Mesodermal cell (in vitro differentiated cells): ENCODE measurements around the gene POU1F1.

Experiments
- H3K27ac ChIP-seq: 2 replicates; pipeline ENCODE4 v1.7.0; 2013; ENCODE audit warnings: mild to moderate bottlenecking, low read depth, low read length, moderate library complexity; ENCODE audit not compliant: severe bottlenecking
- H3K36me3 ChIP-seq: 2 replicates; pipeline ENCODE4 v1.7.1; 2013; ENCODE audit warnings: mild to moderate bottlenecking, low read length, moderate library complexity; ENCODE audit not compliant: control insufficient read depth, insufficient read depth
- H3K4me1 ChIP-seq: one replicate; pipeline ENCODE4 v1.7.1; 2013; ENCODE audit warnings: mild to moderate bottlenecking, low read length; ENCODE audit not compliant: insufficient read depth, control insufficient read depth, poor library complexity, severe bottlenecking
- H3K4me3 ChIP-seq: 2 replicates; pipeline ENCODE4 v1.7.0; 2013; ENCODE audit warnings: low read length, control low read depth, mild to moderate bottlenecking; ENCODE audit not compliant: insufficient read depth, poor library complexity, severe bottlenecking; ENCODE audit errors: extremely low read depth
- H3K9me3 ChIP-seq: 2 replicates; pipeline ENCODE4 v1.7.1; 2013; ENCODE audit warnings: mild to moderate bottlenecking, low read length, moderate library complexity; ENCODE audit not compliant: control insufficient read depth
- WGBS, 2 experiments: methylation state at CpG; one replicate each; pipeline ENCODE4 v1.1.5; 2013; ENCODE audit warnings: missing lambda C conversion rate in 2 of 2; ENCODE audit not compliant: insufficient coverage in 2 of 2; 5-methylcytosine and 5-hydroxymethylcytosine counted together

The POU1F1 gene

DNA sequence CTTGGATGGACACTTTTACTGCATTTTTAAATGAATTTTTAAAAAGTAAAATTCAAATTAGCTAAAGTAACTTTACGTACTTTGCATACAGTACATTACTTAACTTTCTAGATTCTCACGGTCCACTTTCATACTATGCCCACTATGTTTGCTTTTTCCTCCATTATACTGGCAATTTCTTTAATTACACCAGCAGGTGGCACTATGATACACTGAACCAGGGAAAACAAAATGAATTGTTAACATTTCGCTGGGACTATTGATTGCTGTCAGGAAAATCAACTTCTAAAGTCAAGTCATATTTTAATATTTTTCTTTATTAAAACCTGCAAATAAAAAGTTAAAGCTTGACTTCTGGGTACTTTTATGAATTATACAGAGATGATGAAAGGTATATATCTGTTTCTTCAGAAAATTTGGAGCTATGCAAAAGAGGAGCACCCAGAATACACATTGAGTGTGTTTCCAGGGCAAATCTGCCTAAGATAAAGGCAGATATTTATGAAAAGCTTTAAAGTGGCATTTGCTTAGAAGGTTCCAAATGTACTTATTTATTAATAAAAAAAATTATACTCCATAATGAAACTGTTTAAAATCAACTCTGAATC lies 21.8 kb upstream of the POU1F1 start:
- H3K9me3 ChIP-seq, result no peaks in the 10 kb centered on the region
- H3K4me1 ChIP-seq, result no peaks in the 10 kb centered on the region
- H3K27ac ChIP-seq, result no peak overlapping the region
- 23 to 50% methylated on average over 1 to 2 of the region's 3 CpGs for WGBS, 2 experiments
- H3K4me3 ChIP-seq, result no peak overlapping the region
- H3K36me3 ChIP-seq, result no peaks in the 10 kb centered on the region

DNA sequence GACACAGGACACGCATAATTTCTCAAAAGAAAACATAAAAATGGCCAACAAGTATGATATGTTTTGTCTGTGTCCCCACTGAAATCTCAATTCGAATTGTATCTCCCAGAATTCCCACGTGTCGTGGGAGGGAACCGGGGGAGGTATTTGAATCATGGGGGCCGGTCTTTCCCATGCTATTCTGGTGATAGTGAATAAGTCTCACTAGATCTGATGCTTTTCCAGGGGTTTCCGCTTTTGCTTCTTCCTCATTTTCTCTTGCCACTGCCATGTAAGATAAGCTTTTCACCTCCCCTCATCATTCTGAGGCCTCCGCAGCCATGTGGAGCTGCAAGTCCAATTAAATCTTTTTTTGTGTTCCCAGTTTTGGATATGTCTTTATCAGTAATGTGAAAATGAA lies 12.1 kb upstream of the POU1F1 start:
- Histone ChIP-seq H3K9me3 (no peaks in the 10 kb centered on the region), H3K4me3 (no peak overlapping the region), H3K27ac (no peak overlapping the region), H3K4me1 (no peaks in the 10 kb centered on the region), H3K36me3 (no peaks in the 10 kb centered on the region)
- 93 to 100% methylated on average over 1 to 2 of the region's 8 CpGs for WGBS, 2 experiments

DNA sequence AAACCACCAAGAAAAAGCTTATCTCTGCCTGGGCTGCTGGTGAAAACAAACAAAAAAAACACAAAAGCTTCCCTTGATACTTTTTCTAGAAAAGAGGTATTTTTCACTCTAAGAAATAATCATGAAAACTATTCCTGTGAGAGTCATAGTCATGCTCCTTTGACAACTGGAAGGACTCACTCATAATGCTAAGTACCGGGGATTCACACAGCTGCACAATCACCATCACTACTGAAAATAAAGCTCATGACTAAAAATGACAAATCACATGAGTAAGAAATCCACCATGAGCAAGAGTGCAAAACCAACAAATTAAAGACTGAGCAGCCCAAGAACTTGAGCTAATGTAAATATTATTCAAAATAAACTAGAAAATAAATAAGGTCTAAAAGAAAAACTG lies 10.6 kb upstream of the POU1F1 start:
- Histone ChIP-seq H3K4me1 (no peaks in the 10 kb centered on the region), H3K36me3 (no peaks in the 10 kb centered on the region), H3K4me3 (no peak overlapping the region), H3K27ac (no peak overlapping the region), H3K9me3 (no peaks in the 10 kb centered on the region)
- WGBS, 2 experiments, result 100% methylated on average over 1 of the region's 1 CpG; no CpG with 5 or more reads in 1 of the 2 experiments

DNA sequence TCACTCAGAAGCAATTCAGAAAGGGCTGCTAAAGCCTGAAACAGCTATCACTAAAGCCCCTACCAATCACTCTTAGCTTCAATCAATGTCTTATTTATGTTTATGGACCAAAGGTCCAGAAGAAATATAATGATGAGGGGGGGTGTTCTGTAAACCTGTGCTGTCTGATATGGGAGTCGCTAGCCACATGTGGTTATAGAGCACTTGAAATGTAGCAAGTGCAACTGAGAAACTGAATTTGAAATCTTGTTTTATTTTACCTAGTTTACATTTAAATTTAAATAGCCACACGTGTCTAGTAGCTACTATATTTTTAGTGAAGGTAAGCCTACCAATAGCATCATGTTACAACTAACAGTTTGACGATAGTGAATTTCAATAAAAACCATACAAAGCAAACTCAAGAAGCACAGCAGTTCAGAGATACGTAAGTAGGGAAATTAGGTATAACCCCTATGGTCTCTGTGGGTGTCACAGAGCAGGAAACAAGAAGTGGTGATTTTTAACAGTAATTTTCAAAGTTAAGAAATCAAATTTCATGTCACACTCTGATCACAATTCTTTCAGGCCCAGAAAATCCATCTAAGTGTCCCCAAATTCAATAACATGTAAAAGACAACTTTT lies 3.6 kb downstream of the POU1F1 start:
- H3K36me3 ChIP-seq, result no peaks in the 10 kb centered on the region
- H3K4me1 ChIP-seq, result no peaks in the 10 kb centered on the region
- H3K27ac ChIP-seq, result no peak overlapping the region
- H3K4me3 ChIP-seq, result no peak overlapping the region
- no peaks in the 10 kb centered on the region for H3K9me3 ChIP-seq
- no CpG with 5 or more reads among the region's 4 CpGs for WGBS, 2 experiments

DNA sequence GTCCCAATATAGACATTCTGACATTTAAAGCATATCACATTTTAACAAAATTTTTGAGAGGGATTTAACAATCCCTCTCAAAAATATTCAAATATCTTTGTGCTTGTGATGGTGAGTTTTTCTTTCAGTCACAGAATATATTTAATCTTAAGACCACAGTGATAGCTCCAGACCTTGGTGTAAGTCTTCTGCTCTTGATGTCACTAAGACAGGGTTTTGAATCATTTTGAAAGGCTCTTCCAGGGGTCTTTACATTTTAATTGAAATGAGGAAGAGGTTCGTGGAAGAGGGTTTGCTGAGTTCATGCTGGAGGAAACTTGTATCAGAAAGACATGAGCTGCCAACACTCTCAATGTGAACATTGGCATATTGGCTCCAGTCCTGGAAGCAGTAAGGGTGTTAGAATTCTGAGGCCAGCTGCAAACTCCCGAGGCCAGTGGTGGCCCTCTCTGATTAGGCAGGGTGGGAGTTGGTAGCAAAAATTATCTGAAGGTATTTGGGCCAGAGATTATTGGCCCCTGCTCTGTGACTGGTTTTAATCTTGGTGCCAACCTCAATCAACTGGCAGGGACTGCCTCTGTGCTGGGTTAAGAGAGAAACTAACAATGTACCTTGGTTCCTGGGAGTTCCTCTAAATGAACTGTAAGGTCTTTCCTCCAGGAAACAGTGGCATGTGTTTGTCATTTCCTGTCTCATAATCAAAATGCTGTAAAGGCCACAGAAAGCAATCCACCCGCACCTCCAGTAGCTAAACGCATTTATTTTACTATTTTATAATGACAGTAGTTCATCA lies 5.3 kb downstream of the POU1F1 start:
- Histone ChIP-seq H3K4me1 (no peaks in the 10 kb centered on the region), H3K9me3 (no peaks in the 10 kb centered on the region), H3K27ac (no peak overlapping the region), H3K36me3 (no peaks in the 10 kb centered on the region), H3K4me3 (no peak overlapping the region)
- WGBS, 2 experiments, result 73 to 86% methylated on average over 1 to 2 of the region's 4 CpGs

DNA sequence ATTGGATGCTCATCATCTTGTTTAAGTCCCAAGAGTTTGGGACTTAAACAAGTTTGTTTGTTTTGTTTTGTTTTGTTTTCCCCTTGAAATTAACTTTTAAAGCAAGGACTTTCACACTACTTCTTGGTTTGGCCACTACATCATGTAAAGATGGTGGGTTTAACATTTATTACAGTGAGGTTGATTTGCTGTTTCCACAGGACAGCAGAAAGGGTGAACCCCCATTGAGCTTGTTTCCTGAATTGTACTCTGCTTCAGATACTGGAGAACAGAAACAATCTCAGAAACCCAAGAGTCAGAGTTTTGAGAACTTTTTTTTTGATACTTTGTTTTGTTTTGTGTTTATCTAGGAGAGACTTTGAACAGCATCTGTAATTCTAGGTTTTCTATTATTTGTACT lies 6.7 kb downstream of the POU1F1 start:
- Histone ChIP-seq H3K9me3 (no peaks in the 10 kb centered on the region), H3K4me3 (no peak overlapping the region), H3K4me1 (no peaks in the 10 kb centered on the region), H3K36me3 (no peaks in the 10 kb centered on the region), H3K27ac (no peak overlapping the region)

DNA sequence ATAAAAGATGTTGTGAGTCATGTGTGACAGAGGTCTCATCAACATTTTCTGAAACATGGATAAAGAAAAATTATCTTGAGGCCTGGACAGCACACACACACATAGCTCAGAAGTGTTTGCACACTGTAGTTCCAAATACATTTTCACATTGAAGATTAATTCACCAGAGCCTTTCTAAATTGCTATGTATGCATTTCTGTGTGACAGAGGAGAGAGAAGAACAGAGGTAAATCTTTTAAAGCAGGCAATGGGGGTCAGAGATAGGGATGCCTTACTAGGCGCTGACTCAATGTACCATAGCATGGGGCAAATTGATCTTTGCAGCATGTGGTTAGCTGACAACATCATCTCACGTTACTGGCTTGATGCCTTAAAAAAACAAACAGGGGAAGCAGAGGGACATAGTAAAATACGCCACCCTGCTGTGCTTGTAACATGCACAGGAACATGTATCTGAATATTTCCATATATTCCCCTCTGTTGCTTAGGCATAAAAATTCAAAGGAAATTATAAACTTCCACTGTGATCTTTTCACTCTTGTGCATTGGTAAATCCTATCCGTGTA lies 7.7 kb downstream of the POU1F1 start:
- H3K27ac ChIP-seq, result no peak overlapping the region
- no peak overlapping the region for H3K4me3 ChIP-seq
- no peaks in the 10 kb centered on the region for H3K4me1 ChIP-seq
- H3K36me3 ChIP-seq, result no peaks in the 10 kb centered on the region
- 68 to 76% methylated on average over 2 to 3 of the region's 4 CpGs for WGBS, 2 experiments
- H3K9me3 ChIP-seq, result no peaks in the 10 kb centered on the region

DNA sequence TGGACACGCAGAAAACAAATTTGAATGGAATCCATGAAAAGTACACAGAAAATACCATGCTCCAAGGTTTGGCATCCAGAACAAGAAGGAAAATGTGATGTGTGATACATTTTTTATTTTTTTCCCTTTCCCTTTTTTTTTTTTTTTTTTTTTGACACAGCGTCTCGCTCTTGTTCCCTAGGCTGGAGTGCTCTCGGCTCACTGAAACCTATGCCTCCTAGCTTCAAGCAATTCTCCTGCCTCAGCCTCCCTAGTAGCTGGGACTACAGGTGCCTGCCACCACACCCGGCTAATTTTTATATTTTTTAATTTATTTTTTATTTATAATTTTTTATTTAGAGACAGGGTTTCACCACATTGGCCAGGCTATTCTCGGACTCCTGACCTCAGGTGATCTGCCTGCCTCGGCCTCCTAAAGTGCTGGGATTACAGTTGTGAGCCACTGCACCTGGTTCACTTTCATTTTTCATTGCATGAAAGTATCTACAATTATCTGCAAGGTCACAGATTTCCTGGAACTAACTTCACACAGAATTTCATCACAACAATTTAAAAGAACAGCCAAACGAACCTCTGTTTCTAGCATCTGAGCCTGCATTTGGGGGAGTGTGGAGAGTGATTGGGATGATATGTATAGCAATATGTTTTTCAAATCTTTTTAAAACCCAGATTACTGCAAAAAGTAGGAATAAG lies 8.3 kb downstream of the POU1F1 start:
- no peaks in the 10 kb centered on the region for H3K4me1 ChIP-seq
- H3K27ac ChIP-seq, result no peak overlapping the region
- no peaks in the 10 kb centered on the region for H3K36me3 ChIP-seq
- 82 to 100% methylated on average over 2 to 3 of the region's 8 CpGs for WGBS, 2 experiments
- H3K4me3 ChIP-seq, result no peak overlapping the region
- no peaks in the 10 kb centered on the region for H3K9me3 ChIP-seq

DNA sequence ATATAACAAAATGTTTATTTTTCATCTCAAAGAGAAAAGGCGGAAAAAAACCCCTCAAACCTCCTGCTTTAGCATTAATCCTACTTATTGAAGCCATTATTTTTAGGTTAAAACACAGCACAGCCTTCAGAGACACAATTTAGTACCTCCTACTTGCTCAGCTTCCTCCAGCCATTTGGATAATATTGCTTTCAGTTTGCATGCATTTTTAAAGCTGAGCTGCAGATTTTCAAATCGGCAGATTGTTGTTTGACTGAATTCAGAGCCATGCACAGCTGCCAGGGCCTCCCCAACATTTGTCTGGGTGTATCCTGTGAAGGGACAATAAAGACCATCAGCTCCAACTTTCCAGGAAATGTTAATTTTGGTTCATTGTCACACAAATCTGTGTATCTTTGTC lies 14.5 kb downstream of the POU1F1 start:
- no peak overlapping the region for H3K4me3 ChIP-seq
- 71 to 80% methylated on average over 1 of the region's 2 CpGs for WGBS, 2 experiments

DNA sequence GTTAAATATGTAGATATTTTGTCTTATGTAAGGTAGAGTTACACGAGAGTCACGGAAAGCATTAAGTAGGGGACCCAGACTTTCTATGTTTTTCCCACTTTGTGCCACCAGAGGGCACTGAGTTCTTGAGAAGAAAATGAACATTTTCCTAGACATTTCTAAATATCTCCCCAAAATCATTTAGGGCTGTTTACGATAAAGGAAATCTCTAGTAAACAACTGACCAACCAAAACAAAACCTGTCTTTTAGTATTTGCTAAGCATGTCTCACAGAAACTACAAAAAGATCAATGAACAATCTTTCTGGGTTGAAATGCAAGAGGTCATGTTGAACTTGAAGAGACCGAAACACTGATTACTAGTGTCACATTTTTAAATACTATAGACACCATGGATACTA lies 16.1 kb downstream of the POU1F1 start:
- WGBS, 2 experiments, result 25 to 67% methylated on average over 1 to 2 of the region's 4 CpGs
- H3K36me3 ChIP-seq, result no peaks in the 10 kb centered on the region
- H3K27ac ChIP-seq, result no peak overlapping the region
- H3K9me3 ChIP-seq, result no peaks in the 10 kb centered on the region
- no peaks in the 10 kb centered on the region for H3K4me1 ChIP-seq
- H3K4me3 ChIP-seq, result no peak overlapping the region

More for the DNA sequence above, 14.5 kb downstream of the POU1F1 start:
- no peaks in the 10 kb centered on the region for H3K9me3 ChIP-seq
- no peaks in the 10 kb centered on the region for H3K4me1 ChIP-seq
- no peak overlapping the region for H3K27ac ChIP-seq
- no peaks in the 10 kb centered on the region for H3K36me3 ChIP-seq
